ENCODE results near the gene AREL1. TPM values are rescaled to one million over a fixed set of nuclear protein-coding genes. Genes with fewer than 3 reads are reported as not detected.

Gene AREL1
- total RNA-seq, 1 donor from 2014 or later: 55.1 TPM

DNA sequence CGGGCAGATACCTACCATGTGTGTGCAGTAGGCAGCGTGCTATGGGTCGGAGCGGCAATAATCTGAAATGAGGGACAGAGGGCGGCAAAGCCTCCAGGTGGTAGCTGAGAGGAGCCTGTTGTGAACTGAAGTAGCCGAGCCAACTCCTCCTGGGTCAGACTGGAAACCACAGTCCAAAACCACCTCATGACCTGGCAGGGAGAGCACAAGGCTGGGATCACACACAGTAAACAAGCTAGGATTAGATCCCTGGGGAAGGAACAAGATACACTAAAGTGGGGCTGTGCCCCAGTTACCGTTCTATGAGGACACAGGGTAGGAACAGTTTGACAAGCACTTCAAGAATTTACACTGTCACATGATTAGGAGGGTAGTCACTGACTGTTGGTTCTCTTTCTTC lies 49.0 kb downstream of the AREL1 start:
- Mint-ChIP-seq H3K4me3 (ENCODE audit: low read depth) (no peak overlapping the region), H3K4me1 (ENCODE audit: low read depth) (no peaks in the 10 kb centered on the region), H3K9me3 (ENCODE audit: low read depth) (no peaks in the 10 kb centered on the region), H3K36me3 (ENCODE audit: insufficient read depth) (peaks cover 15% of the 10 kb centered on the region), H3K27me3 (no peaks in the 10 kb centered on the region), H3K27ac (no peak overlapping the region)
- TF ChIP-seq, protein P1, sequence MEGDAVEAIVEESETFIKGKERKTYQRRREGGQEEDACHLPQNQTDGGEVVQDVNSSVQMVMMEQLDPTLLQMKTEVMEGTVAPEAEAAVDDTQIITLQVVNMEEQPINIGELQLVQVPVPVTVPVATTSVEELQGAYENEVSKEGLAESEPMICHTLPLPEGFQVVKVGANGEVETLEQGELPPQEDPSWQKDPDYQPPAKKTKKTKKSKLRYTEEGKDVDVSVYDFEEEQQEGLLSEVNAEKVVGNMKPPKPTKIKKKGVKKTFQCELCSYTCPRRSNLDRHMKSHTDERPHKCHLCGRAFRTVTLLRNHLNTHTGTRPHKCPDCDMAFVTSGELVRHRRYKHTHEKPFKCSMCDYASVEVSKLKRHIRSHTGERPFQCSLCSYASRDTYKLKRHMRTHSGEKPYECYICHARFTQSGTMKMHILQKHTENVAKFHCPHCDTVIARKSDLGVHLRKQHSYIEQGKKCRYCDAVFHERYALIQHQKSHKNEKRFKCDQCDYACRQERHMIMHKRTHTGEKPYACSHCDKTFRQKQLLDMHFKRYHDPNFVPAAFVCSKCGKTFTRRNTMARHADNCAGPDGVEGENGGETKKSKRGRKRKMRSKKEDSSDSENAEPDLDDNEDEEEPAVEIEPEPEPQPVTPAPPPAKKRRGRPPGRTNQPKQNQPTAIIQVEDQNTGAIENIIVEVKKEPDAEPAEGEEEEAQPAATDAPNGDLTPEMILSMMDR (IDR thresholded peaks at IDR 0.05; ENCODE audit: unreplicated experiment): no peak
- DNase-seq (ENCODE audit: low spot score, unreplicated experiment): no peak

DNA sequence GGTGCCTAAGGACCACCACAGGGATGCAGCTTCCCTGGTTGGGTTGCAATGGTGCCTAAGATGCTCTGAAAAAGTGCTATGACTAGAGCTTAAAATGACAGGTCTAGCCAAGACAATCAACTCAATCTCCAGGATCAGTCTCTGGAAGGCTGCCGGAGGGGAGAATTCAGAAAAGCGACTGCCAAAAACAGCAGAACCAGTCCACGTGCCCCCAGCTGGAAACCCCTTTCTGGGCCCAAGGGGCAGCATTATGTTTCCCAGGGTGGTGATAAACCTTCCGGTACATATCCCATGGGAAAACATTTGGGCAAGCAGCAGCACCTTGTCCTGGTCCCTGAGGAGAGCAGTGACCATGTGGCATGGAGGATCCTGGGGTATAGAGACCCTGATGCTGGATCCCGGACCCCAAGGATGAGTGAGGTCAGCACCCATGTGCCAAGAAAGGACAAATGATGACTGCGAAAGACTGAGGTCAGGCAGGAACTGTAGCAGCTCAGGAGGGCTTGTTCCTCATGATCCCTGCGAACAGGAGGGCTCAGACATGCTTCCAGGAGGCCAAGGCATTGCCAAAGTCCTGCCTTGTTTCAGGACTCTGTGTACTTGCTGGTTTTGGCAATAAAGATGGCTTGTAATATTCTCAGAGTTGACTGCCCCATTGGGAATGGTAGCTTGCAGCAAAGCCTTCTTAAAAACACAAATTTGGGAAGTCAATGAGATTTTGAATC lies 51.0 kb downstream of the AREL1 start:
- H3K4me3 Mint-ChIP-seq (ENCODE audit: low read depth): no peak overlapping the region
- H3K27me3 Mint-ChIP-seq: no peaks in the 10 kb centered on the region
- TF ChIP-seq, protein P1 (IDR thresholded peaks at IDR 0.05; ENCODE audit: unreplicated experiment): no peak
- no peaks in the 10 kb centered on the region for H3K9me3 Mint-ChIP-seq (ENCODE audit: low read depth)
- no peak for DNase-seq (ENCODE audit: low spot score, unreplicated experiment)
- peaks cover 15% of the 10 kb centered on the region for H3K36me3 Mint-ChIP-seq (ENCODE audit: insufficient read depth)
- no peak overlapping the region for H3K27ac Mint-ChIP-seq
- no peaks in the 10 kb centered on the region for H3K4me1 Mint-ChIP-seq (ENCODE audit: low read depth)

DNA sequence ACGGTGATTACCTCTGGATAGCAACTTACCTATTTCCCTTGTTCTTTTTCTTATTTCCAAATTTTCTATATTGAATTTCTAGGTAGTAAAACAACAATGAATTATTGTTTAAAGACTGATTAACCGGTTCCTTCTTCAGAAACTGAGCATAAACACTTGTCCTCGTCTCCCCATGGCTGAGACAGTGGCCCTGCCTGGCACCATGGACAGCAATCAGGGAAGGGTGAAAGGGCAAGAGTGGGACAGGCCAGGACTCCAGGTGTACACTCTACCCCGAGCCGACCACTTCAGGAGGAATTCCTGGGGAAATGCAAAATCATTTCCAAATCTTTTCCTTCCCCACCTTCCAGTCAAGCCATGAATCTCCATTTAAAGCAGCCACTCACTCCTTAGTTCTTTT lies 52.0 kb downstream of the AREL1 start:
- no peaks in the 10 kb centered on the region for H3K27me3 Mint-ChIP-seq
- no peak for DNase-seq (ENCODE audit: low spot score, unreplicated experiment)
- H3K4me1 Mint-ChIP-seq (ENCODE audit: low read depth): no peaks in the 10 kb centered on the region
- TF ChIP-seq, protein P1 (IDR thresholded peaks at IDR 0.05; ENCODE audit: unreplicated experiment): no peak
- peaks cover 15% of the 10 kb centered on the region for H3K36me3 Mint-ChIP-seq (ENCODE audit: insufficient read depth)
- no peak overlapping the region for H3K4me3 Mint-ChIP-seq (ENCODE audit: low read depth)
- no peak overlapping the region for H3K27ac Mint-ChIP-seq
- no peaks in the 10 kb centered on the region for H3K9me3 Mint-ChIP-seq (ENCODE audit: low read depth)

DNA sequence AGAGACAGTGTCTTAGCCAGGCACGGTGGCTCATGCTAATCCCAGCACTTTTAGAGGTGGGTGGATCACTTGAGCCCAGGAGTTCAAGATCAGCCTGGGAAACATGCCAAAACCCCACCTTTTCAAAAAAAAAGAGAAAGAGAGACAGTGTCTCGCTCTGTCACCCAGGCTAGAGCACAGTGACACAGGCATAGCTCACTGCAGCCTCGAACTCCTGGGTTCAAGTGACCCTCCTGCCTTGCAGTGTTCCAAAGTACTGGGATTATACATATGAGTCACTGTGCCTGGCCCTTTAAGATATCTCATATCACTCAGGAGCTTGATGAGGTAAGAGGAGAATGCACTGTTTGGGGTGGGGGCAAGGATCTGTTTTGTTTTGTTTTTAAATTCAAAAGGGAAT lies 52.7 kb downstream of the AREL1 start:
- no peak overlapping the region for H3K27ac Mint-ChIP-seq
- H3K27me3 Mint-ChIP-seq: no peaks in the 10 kb centered on the region
- no peaks in the 10 kb centered on the region for H3K4me1 Mint-ChIP-seq (ENCODE audit: low read depth)
- H3K36me3 Mint-ChIP-seq (ENCODE audit: insufficient read depth): peaks cover 15% of the 10 kb centered on the region
- H3K4me3 Mint-ChIP-seq (ENCODE audit: low read depth): no peak overlapping the region
- H3K9me3 Mint-ChIP-seq (ENCODE audit: low read depth): no peaks in the 10 kb centered on the region
- no peak for DNase-seq (ENCODE audit: low spot score, unreplicated experiment)
- TF ChIP-seq, protein P1 (IDR thresholded peaks at IDR 0.05; ENCODE audit: unreplicated experiment): no peak

DNA sequence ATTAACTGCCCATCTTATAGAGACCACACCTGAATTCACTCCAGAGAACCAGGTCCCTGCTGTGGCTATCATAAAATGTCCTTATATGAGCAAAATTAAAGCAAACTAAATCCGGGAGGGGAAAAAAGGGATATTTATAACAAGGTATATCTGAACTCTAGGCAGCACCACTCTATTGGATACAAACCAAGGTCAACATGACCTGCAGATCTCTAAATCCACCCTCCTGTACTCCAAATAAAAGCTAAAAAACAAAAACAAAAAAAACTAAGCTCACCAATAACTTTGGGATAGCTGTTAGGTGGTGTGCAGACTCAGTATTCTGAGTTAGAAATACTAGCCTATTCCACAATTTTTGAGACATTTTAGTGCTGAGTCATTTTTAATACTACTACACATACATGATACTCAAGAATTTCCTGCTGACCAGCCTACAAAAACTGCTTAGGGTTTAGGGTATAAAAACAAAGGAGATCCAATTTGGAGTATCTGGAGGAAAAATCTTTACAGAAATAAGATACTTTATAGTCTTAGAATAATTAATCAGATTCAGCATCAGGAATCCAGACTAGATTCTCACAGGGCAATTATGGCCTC lies 54.2 kb downstream of the AREL1 start:
- Mint-ChIP-seq H3K36me3 (ENCODE audit: insufficient read depth) (peaks cover 14% of the 10 kb centered on the region), H3K27ac (no peak overlapping the region), H3K9me3 (ENCODE audit: low read depth) (no peaks in the 10 kb centered on the region), H3K4me1 (ENCODE audit: low read depth) (no peaks in the 10 kb centered on the region), H3K27me3 (no peaks in the 10 kb centered on the region), H3K4me3 (ENCODE audit: low read depth) (no peak overlapping the region)
- TF ChIP-seq, protein P1 (IDR thresholded peaks at IDR 0.05; ENCODE audit: unreplicated experiment): no peak
- DNase-seq (ENCODE audit: low spot score, unreplicated experiment): no peak
